Keratinocyte (primary cell): Measurements from ENCODE around the gene TXLNB.

Experiments
- CTCF ChIP-seq, 3 experiments: IDR thresholded peaks in 1 of 3; conservative IDR thresholded peaks in 1 of 3; optimal IDR thresholded peaks in 1 of 3; 2 replicates in 2 of 3; 3 replicates in 1 of 3; pipeline versions ENCODE3 to v1.5.1; 2011; ENCODE audit warnings: low read length in 3 of 3, mild to moderate bottlenecking in 3 of 3, moderate library complexity in 2 of 3, control low read depth in 1 of 3, inconsistent platforms in 1 of 3; ENCODE audit not compliant: insufficient read depth in 2 of 3; ENCODE audit errors: extremely low read depth in 1 of 3
- EZH2 ChIP-seq: IDR thresholded peaks from one replicate; pipeline ENCODE4 v1.6.1; 2012; ENCODE audit warnings: inconsistent platforms, mild to moderate bottlenecking, low read length, moderate library complexity

- TF ChIP-seq CTCF (optimal IDR thresholded peaks at IDR 0.05 in 1 of 3, IDR thresholded peaks at IDR 0.05 in 1 of 3, conservative IDR thresholded peaks at IDR 0.05 in 1 of 3; ENCODE audit: extremely low read depth in 1 of 3, insufficient read depth in 2 of 3, low read length in 3 of 3) (no peak), EZH2 (no peak)
Observed at GRCh38 chr6:139335447-139336210, 43.8 kb upstream of the TXLNB start.
